Activated CD8-positive, alpha-beta memory T cell treated with anti-CD3 and anti-CD28 coated beads, Interleukin-2, amount 50 U/mL, for 24 hours (primary cell): Measurements from ENCODE around the gene FZD4.

Source experiments
- DNase-seq: peaks from one replicate; pipeline ENCODE4 v3.0.0-alpha.2; 2020; ENCODE audit errors: extremely low read depth

FZD4 gene

GRCh38 chr11:86912238-86912637, 43.0 kb downstream of the FZD4 start:
- DNase-seq, result no peak

GRCh38 chr11:86910592-86910991, 44.6 kb downstream of the FZD4 start:
- DNase-seq, result no peak

- no peak for DNase-seq
Measured at GRCh38 chr11:86906198-86906597, 49.0 kb downstream of the FZD4 start.

- no peak for DNase-seq
Measured at GRCh38 chr11:86905252-86905651, 49.9 kb downstream of the FZD4 start.

GRCh38 chr11:86904001-86904400, 51.2 kb downstream of the FZD4 start:
- DNase-seq, result no peak

- DNase-seq, result no peak
Measured at GRCh38 chr11:86902345-86902744, 52.9 kb downstream of the FZD4 start.

- DNase-seq, result no peak
Measured at GRCh38 chr11:86901599-86901998, 53.6 kb downstream of the FZD4 start.

- DNase-seq, result no peak
Measured at GRCh38 chr11:86900162-86900561, 55.0 kb downstream of the FZD4 start.

- DNase-seq, result no peak
Measured at GRCh38 chr11:86898689-86899088, 56.5 kb downstream of the FZD4 start.

GRCh38 chr11:86896441-86896841, 58.8 kb downstream of the FZD4 start:
- no peak for DNase-seq
